Stomach smooth muscle (tissue), 2 donors: ENCODE data around the gene ADA.
A peak's percentile ranks its signal among the peaks of the same experiment; 100 is the strongest.

Experiments used
- H3K27ac ChIP-seq: one replicate; pipeline ENCODE4 v1.7.0; 2013; ENCODE audit warnings: mild to moderate bottlenecking, low read length, inconsistent platforms
- H3K27me3 ChIP-seq, 2 donors: one replicate each; pipeline ENCODE4 v1.7.0; 2013; ENCODE audit warnings: low read length in 2 of 2; ENCODE audit not compliant: insufficient read depth in 2 of 2, control insufficient read depth in 1 of 2
- H3K36me3 ChIP-seq, 2 donors: one replicate each; pipeline ENCODE4 v1.7.0; 2013; ENCODE audit warnings: low read length in 2 of 2; ENCODE audit not compliant: control insufficient read depth in 2 of 2, insufficient read depth in 2 of 2
- H3K4me1 ChIP-seq: one replicate; pipeline ENCODE4 v1.7.0; 2013; ENCODE audit warnings: low read length; ENCODE audit not compliant: control insufficient read depth, insufficient read depth
- H3K4me3 ChIP-seq, 2 donors: one replicate each; pipeline ENCODE4 v1.7.0; 2013; ENCODE audit warnings: low read length in 2 of 2
- H3K9ac ChIP-seq, 2 donors: one replicate each; pipeline ENCODE4 v1.7.0; 2013; ENCODE audit warnings: low read length in 2 of 2, mild to moderate bottlenecking in 1 of 2
- H3K9me3 ChIP-seq, 2 donors: one replicate each; pipeline ENCODE4 v1.7.0; 2013; ENCODE audit warnings: low read length in 2 of 2; ENCODE audit not compliant: control insufficient read depth in 2 of 2
- donor health status: healthy.
- donor health status: Pancreatic carcinoma.

Gene ADA

DNA sequence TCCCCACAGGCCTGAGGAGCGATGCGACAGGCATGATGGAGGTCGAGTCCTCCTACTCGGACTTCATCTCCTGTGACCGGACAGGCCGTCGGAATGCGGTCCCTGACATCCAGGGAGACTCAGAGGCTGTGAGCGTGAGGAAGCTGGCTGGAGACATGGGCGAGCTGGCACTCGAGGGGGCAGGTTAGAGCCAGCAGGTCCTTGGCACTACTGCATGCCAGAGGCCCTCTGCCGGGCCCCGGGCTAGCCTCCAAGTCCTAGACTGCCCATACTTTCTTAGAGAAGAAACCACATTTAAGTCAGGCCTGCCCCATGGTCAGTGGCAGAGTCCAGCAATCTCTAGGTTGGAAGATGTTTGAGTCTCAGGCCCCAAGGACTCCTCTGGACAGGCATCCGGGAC, 37.0 kb downstream of the ADA start:
- no peak overlapping the region for H3K9ac ChIP-seq
- no peaks in the 10 kb centered on the region for H3K9me3 ChIP-seq
- H3K27ac ChIP-seq: peak overlapping the region; percentile 60
- H3K36me3 ChIP-seq: peaks cover 27 to 44% of the 10 kb centered on the region in 2 donors
- peak overlapping the region in 1 of 2 donors; percentile 15 for H3K4me3 ChIP-seq
- no peaks in the 10 kb centered on the region for H3K27me3 ChIP-seq
- H3K4me1 ChIP-seq: peaks cover 43% of the 10 kb centered on the region

DNA sequence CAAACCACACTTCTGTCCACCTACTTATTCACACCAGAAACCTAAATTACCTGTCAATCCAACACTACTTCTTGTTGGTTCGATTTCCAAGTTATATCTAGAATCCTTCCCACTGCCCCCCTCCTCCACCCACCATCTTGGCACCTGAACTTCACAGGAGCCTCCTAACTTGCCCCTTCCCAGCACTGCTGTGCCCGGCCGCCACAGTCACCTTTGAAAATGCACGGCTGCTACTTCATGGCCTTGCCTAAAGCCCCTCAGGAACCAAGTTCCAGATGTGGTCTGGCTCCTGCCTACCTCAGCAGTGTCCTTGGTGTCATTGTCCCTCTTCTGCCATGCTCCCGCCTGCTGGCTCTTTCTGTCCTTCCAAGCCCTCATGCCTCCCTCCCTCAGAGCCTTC, 37.9 kb downstream of the ADA start:
- Histone ChIP-seq H3K9ac (no peak overlapping the region), H3K27me3 (no peaks in the 10 kb centered on the region), H3K27ac (peak overlapping the region; percentile 60), H3K4me3 (no peak overlapping the region), H3K36me3 (peaks cover 24 to 35% of the 10 kb centered on the region in 2 donors), H3K9me3 (no peaks in the 10 kb centered on the region), H3K4me1 (peaks cover 50% of the 10 kb centered on the region)

DNA sequence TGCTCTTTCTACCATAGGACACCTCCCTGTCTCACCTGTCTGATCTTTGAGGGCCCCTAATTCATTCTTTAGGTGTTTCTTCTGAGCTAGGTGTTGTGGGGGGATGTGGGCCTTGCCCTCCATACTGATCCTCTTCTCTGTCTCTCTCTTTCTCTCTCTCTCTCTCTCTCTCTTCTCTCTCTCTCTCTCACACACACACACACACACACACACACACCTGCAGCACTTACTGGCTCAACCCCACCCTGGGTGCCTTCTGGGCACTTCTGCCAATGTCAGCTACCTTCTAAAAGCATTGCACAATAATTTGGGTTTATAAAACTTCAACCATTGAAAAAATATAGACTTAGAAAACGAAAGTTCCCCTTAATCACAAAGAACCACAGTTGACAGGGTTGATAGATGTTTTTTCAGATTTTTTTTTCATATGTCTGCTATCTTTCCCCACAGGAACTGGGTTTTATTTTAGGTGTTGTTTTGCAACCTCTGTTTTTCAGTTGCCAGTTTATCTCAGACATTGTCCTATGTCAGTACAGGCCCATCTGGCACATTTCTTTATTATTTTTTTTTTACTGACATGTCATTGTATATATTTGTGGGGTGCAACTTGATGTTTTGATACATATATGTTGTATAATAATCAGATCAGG, 41.1 kb downstream of the ADA start:
- H3K36me3 ChIP-seq: peaks cover 3 to 7% of the 10 kb centered on the region in 2 donors

DNA sequence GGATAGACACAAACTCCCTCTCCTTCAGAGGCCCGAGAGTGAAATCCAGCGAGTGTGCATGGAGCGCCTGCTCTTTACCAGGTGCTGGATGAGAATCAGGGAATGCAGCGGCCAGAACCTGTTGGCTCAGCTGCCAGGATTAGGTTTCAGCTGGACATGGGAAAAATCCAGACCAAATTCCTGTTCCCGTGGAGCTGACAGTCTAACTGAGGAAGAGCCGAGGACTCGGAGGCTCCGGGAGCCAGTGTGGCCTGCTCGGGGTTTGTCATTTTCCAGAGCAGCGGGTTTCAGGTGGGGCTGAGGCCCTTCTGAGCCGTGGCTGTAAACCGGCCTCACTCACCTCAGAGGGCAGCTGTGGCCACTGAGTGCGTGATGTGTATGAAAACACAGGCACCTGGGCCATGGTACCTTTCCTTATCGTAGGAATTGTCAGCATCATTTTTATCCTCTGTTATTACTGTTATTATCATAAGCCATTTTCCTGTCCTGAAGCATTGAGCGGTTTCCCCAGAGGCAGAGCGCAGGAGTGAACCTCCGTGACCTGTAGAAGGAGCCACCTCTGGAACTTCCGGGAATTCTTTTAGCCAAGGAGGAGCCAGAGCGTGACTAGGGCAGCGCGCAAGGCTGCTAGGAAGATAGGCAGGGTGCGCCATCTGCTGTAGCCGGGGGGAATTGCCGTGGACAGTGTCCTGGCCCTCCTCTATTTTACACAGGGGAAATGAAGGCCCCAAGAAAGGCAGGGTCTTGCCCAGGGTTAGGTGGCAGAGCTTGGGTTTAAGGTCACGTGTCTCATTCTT, 41.8 kb downstream of the ADA start:
- Histone ChIP-seq H3K4me3 (peak overlapping the region; percentile 57 to 68), H3K27ac (peak overlapping the region; percentile 82), H3K36me3 (peaks cover 3 to 6% of the 10 kb centered on the region in 2 donors), H3K4me1 (peaks cover 21% of the 10 kb centered on the region), H3K27me3 (no peaks in the 10 kb centered on the region), H3K9me3 (no peaks in the 10 kb centered on the region), H3K9ac (peak overlapping the region; percentile 50 to 68)

More for the DNA sequence above, 41.1 kb downstream of the ADA start:
- Histone ChIP-seq H3K4me1 (peaks cover 28% of the 10 kb centered on the region), H3K4me3 (peak overlapping the region in 1 of 2 donors; percentile 68), H3K27ac (peak overlapping the region; percentile 82), H3K9me3 (no peaks in the 10 kb centered on the region), H3K27me3 (no peaks in the 10 kb centered on the region), H3K9ac (peak overlapping the region in 1 of 2 donors; percentile 68)

DNA sequence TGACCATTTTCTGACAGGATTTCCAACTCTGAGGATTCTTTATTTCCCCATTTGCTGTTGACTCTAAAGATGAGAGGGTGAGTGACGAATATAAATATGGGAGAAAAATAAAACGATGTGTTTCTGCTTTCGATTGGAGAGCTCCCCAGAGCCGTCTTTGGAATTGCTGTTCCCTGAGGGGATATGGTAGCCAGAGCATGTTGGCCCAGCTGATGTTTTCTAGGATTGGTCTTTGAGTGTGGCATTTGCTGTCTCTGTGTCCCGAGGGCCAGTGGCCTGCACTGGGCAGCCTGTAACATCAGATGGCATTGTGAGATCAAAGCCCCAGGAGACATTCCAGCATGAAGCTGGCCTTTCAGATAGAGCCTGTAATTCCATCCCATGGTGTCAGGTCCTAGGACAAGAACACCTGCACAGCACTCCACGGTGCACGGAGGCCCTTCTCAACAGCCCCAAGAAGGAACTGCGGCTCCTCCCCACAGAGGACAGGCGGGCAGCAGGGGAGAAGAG, 42.4 kb downstream of the ADA start:
- H3K9ac ChIP-seq: peak overlapping the region; percentile 50 to 68
- peak overlapping the region; percentile 82 for H3K27ac ChIP-seq

DNA sequence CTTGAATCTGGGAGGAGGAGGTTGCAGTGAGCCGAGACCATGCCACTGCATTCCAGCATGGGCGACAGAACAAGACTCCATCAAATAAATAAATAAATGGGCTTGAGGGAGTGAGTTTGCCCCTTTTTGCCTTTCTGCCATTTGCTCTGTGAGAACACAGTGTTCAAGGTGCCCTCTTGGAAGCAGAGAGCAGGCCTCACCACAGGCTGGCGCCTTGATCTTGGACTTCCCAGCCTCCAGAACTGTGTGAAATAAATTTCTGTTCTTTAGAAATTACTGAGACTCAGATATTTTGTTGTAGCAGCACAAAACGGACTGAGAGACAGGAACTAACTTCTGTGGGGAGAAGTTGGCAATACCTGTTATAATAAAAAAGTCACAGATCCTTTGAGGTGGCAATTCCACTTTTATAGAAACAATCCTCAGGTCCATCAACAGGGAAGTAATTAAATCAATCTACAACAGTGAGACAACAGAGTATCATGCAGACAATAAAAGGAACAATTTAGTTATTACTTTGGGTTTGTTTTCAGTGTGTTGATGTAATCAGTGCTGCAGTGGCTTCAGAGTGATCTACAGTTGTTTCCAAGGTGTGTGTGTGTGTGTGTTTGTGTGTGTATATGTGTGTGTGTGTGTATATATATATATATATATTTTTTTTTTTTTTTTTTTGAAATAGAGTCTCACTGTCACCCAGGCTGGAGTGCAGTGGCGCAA, 44.6 kb downstream of the ADA start:
- Histone ChIP-seq H3K27me3 (no peaks in the 10 kb centered on the region), H3K9me3 (no peaks in the 10 kb centered on the region), H3K36me3 (no peaks in the 10 kb centered on the region), H3K4me1 (peaks cover 23% of the 10 kb centered on the region), H3K9ac (no peak overlapping the region), H3K27ac (no peak overlapping the region), H3K4me3 (no peak overlapping the region)

More for the DNA sequence above, 42.4 kb downstream of the ADA start:
- Histone ChIP-seq H3K4me1 (peaks cover 15% of the 10 kb centered on the region), H3K27me3 (no peaks in the 10 kb centered on the region), H3K36me3 (peaks cover 3 to 4% of the 10 kb centered on the region in 2 donors), H3K9me3 (no peaks in the 10 kb centered on the region), H3K4me3 (peak overlapping the region; percentile 57 to 68)

DNA sequence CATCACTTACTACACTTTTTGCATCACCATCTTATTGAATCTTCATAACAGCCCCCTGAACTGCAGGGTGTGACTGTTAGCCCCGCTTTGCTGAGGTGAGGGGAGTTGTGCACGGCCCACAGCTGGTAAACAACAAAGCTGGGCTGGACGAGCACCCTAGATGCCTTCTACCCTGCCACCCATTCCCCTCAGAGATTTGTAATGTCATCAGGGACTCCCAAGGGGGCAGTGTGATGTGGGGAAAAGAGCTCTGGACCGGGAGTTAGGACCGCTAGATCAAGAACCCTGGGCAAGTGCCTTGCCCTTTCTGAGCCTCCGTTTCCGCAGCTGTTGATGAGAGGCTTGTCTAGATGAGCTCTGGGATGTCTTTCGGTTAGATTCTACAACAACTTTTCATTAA, 48.2 kb downstream of the ADA start:
- Histone ChIP-seq H3K9ac (no peak overlapping the region), H3K4me1 (peaks cover 42% of the 10 kb centered on the region), H3K9me3 (no peaks in the 10 kb centered on the region), H3K27me3 (no peaks in the 10 kb centered on the region), H3K4me3 (no peak overlapping the region), H3K36me3 (no peaks in the 10 kb centered on the region), H3K27ac (peak overlapping the region; percentile 18)

DNA sequence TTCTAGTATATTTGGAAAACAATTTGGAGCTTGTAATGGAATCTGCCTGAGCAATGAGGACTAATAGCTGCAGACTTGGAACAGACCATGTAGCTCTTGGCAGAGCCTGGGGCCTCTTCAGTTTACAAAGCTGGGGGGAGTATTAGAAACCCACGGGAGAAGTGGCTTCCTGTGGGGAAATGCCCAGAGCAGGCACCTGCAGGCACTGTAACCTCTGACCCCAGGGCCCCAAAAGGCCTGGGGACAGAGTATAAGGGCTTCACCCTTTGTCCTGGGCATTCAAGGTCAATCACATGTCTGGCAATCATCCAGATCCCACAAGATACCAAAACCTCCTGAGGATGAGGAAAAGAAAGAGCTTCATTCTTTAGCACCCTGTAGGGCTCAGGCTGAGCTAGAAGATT, 49.7 kb downstream of the ADA start:
- Histone ChIP-seq H3K27ac (peak overlapping the region; percentile 85), H3K27me3 (no peaks in the 10 kb centered on the region), H3K9ac (peak overlapping the region in 1 of 2 donors; percentile 21), H3K4me1 (peaks cover 54% of the 10 kb centered on the region), H3K9me3 (no peaks in the 10 kb centered on the region), H3K4me3 (peak overlapping the region in 1 of 2 donors; percentile 29), H3K36me3 (no peaks in the 10 kb centered on the region)

DNA sequence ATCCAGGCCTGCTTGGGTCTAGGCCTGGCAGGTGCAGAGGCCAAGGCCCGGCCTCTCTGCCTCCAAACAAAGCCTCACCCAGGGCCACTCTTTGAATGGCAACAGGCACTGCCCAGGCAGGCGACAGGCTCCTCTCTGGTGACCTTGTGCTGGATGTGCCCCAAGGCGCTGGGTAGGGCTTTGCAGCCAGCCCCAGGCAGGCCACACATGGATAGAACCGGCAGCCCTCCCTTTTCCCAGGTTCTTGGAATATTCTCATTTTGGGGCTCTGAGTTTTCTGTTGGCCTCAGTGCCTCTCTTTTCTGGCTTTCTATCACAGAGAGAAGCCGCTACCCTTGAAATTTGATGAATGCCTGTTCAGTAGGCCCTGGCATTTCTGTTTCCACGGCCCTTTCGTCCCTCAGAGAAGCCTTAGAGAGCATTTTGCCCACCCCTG, 50.2 kb downstream of the ADA start:
- no peaks in the 10 kb centered on the region for H3K27me3 ChIP-seq
- peak overlapping the region; percentile 85 for H3K27ac ChIP-seq
- H3K9ac ChIP-seq: peak overlapping the region; percentile 6 to 51
- peaks cover 57% of the 10 kb centered on the region for H3K4me1 ChIP-seq
- no peaks in the 10 kb centered on the region for H3K9me3 ChIP-seq
- peak overlapping the region; percentile 17 to 55 for H3K4me3 ChIP-seq
- no peaks in the 10 kb centered on the region for H3K36me3 ChIP-seq

DNA sequence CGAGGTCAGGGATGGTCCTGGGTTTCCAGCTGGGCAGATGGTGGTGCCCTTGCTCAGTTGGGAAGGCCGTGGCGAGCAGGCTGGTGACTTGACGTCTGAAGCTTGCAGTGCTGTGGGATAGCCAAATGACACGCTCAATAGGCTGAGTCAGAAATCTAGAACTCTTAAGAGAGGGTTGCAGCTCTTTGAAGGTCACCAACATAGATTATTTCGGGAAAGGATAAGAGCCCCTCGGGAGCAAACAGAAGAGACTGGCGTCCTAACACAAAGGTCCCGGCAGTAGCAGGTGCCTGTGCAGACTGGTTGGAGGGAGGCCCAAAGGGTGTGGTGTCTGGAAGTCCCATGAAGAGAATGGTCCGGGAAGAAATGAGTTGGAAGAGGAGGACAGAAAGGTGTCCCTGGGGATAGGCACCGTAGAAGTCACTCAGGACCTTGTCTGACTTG, 50.7 kb downstream of the ADA start:
- H3K27me3 ChIP-seq: no peaks in the 10 kb centered on the region
- H3K36me3 ChIP-seq: peaks cover 0 to 3% of the 10 kb centered on the region in 2 donors
- H3K4me1 ChIP-seq: peaks cover 62% of the 10 kb centered on the region
- H3K9ac ChIP-seq: peak overlapping the region in 1 of 2 donors; percentile 51
- H3K4me3 ChIP-seq: peak overlapping the region; percentile 17 to 55
- peak overlapping the region; percentile 85 for H3K27ac ChIP-seq
- H3K9me3 ChIP-seq: no peaks in the 10 kb centered on the region
